ENCODE measurements around the gene GPR108. TPM values are rescaled to one million over a fixed set of nuclear protein-coding genes. Genes with fewer than 3 reads are reported as not detected.
"Not testable (repeated sequence)": the region's sequence is repeated elsewhere in the genome, so short reads cannot be mapped to it uniquely, and the experiment has no call there.

The GPR108 gene
- total RNA-seq, 1 donor from 2014 or later = 108 TPM

- Mint-ChIP-seq H3K27me3 (ENCODE audit: insufficient read depth) (no peaks in the 10 kb centered on the region), H3K27ac (peak overlapping the region; percentile 71), H3K36me3 (ENCODE audit: low read depth) (peaks cover 5% of the 10 kb centered on the region), H3K4me1 (ENCODE audit: low read depth) (peaks cover 61% of the 10 kb centered on the region), H3K4me3 (no peak overlapping the region), H3K9me3 (peaks cover 4% of the 10 kb centered on the region)
- intact Hi-C loops (cut with micrococcal nuclease) = no loop called here
- DNase-seq (ENCODE audit: low spot score) = no peak
Observed at GRCh38 chr19:6769006-6769619, 31.7 kb upstream of the GPR108 start.

DNA sequence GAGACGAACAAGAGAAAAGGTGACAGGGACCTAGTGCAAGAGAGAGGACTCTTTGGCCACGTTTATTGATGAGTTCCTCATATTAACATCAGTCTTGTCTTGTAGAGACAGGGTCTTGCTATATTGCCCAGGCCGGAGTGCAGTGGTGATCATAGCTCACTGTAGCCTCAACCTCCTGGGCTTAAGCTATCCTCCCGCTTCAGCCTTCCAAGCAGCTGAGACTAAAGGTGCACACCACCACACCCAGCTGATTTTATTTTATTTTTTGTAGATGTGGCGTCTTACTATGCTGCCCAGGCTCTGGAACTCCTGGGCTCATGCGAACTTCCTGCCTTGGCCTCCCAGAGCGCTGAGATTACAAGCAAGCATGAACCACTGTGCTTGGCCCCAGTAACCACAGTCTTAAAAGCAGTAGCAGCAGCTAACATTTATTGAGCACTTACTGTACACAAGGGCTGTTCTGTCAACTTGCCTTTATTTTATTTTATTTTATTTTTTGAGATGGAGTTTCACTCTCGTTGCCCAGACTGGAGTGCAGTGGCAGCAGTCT is 30.9 kb upstream of the GPR108 start:
- H3K36me3 Mint-ChIP-seq (ENCODE audit: low read depth) = peaks cover under 1% of the 10 kb centered on the region
- H3K4me1 Mint-ChIP-seq (ENCODE audit: low read depth) = peaks cover 54% of the 10 kb centered on the region
- H3K27ac Mint-ChIP-seq = peak overlapping the region; percentile 89
- peak; percentile 16 for DNase-seq (ENCODE audit: low spot score)
- peaks cover 4% of the 10 kb centered on the region for H3K9me3 Mint-ChIP-seq
- intact Hi-C loops (cut with micrococcal nuclease) = no loop called here
- peak overlapping the region; percentile 88 for H3K4me3 Mint-ChIP-seq
- no peaks in the 10 kb centered on the region for H3K27me3 Mint-ChIP-seq (ENCODE audit: insufficient read depth)

GRCh38 chr19:6767357-6768235 is 30.2 kb upstream of the GPR108 start, which contains the start of gene SH2D3A:
Gene SH2D3A (minus strand): TSS chr19:6767435. CDS start chr19:6763748, 3,687 bp downstream.
- H3K27ac Mint-ChIP-seq = peak within 1 kb of the TSS; percentile 89
- H3K27me3 Mint-ChIP-seq (ENCODE audit: insufficient read depth) = no peaks in the 10 kb centered on the region
- DNase-seq (ENCODE audit: low spot score) = peak; percentile 93
- peaks cover 53% of the 10 kb centered on the region for H3K4me1 Mint-ChIP-seq (ENCODE audit: low read depth)
- intact Hi-C loops (cut with micrococcal nuclease) = loop anchor here (1.0 to 2.0 kb wide), 10 partner anchors 14 to 395 kb away; partner anchors contain the start of genes ALKBH7 and GPR108
- no peaks in the 10 kb centered on the region for H3K36me3 Mint-ChIP-seq (ENCODE audit: low read depth)
- peak within 1 kb of the TSS; percentile 88 for H3K4me3 Mint-ChIP-seq
- peaks cover 4% of the 10 kb centered on the region for H3K9me3 Mint-ChIP-seq

DNA sequence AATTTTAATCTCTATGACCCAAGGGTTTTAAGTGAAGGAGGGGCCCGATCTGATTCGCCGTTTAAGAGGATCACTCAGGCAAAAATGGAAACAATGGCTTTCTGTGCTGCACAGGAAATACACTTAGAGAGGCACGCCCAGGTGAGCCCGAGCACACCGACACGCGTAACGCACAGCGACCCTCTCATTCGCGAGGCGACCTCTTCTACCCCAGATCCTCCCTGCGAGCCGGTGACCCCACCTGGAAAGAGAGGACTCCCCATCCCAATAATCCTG is 29.6 kb upstream of the GPR108 start:
- H3K27ac Mint-ChIP-seq = peak overlapping the region; percentile 87
- peak overlapping the region; percentile 88 for H3K4me3 Mint-ChIP-seq
- intact Hi-C loops (cut with micrococcal nuclease) = loop anchor here (1.0 to 2.0 kb wide), 10 partner anchors 14 to 394 kb away; partner anchors contain the start of genes ALKBH7 and GPR108
- H3K36me3 Mint-ChIP-seq (ENCODE audit: low read depth) = no peaks in the 10 kb centered on the region
- no peak for DNase-seq (ENCODE audit: low spot score)
- H3K4me1 Mint-ChIP-seq (ENCODE audit: low read depth) = peaks cover 48% of the 10 kb centered on the region
- H3K27me3 Mint-ChIP-seq (ENCODE audit: insufficient read depth) = no peaks in the 10 kb centered on the region
- peaks cover 4% of the 10 kb centered on the region for H3K9me3 Mint-ChIP-seq

GRCh38 chr19:6766357-6767080 is 29.1 kb upstream of the GPR108 start:
- Mint-ChIP-seq H3K9me3 (no peaks in the 10 kb centered on the region), H3K4me1 (ENCODE audit: low read depth) (peaks cover 43% of the 10 kb centered on the region), H3K27me3 (ENCODE audit: insufficient read depth) (no peaks in the 10 kb centered on the region), H3K36me3 (ENCODE audit: low read depth) (peaks cover under 1% of the 10 kb centered on the region), H3K4me3 (peak overlapping the region; percentile 88), H3K27ac (peak overlapping the region; percentile 87)
- intact Hi-C loops (cut with micrococcal nuclease) = loop anchor here (1.0 to 2.0 kb wide), 10 partner anchors 13 to 394 kb away; partner anchors contain the start of genes ALKBH7 and GPR108
- no peak for DNase-seq (ENCODE audit: low spot score)

GRCh38 chr19:6765738-6766356 is 28.5 kb upstream of the GPR108 start:
- Mint-ChIP-seq H3K4me1 (ENCODE audit: low read depth) (peaks cover 42% of the 10 kb centered on the region), H3K36me3 (ENCODE audit: low read depth) (peaks cover 6% of the 10 kb centered on the region), H3K9me3 (no peaks in the 10 kb centered on the region), H3K4me3 (peak overlapping the region; percentile 88), H3K27me3 (ENCODE audit: insufficient read depth) (no peaks in the 10 kb centered on the region), H3K27ac (peak overlapping the region; percentile 87)
- intact Hi-C loops (cut with micrococcal nuclease) = loop anchor here (2.0 kb wide), 1 partner anchor 393 kb away; the partner anchor contains the start of gene ALKBH7
- no peak for DNase-seq (ENCODE audit: low spot score)

- H3K27me3 Mint-ChIP-seq (ENCODE audit: insufficient read depth); H3K9me3 Mint-ChIP-seq; intact Hi-C loops (cut with micrococcal nuclease); H3K4me3 Mint-ChIP-seq; H3K27ac Mint-ChIP-seq; DNase-seq (ENCODE audit: low spot score): not testable (repeated sequence)
- Mint-ChIP-seq H3K36me3 (ENCODE audit: low read depth) (peaks cover 18% of the 10 kb centered on the region), H3K4me1 (ENCODE audit: low read depth) (peaks cover 26% of the 10 kb centered on the region)
Observed at GRCh38 chr19:6762253-6762797, 24.9 kb upstream of the GPR108 start.

DNA sequence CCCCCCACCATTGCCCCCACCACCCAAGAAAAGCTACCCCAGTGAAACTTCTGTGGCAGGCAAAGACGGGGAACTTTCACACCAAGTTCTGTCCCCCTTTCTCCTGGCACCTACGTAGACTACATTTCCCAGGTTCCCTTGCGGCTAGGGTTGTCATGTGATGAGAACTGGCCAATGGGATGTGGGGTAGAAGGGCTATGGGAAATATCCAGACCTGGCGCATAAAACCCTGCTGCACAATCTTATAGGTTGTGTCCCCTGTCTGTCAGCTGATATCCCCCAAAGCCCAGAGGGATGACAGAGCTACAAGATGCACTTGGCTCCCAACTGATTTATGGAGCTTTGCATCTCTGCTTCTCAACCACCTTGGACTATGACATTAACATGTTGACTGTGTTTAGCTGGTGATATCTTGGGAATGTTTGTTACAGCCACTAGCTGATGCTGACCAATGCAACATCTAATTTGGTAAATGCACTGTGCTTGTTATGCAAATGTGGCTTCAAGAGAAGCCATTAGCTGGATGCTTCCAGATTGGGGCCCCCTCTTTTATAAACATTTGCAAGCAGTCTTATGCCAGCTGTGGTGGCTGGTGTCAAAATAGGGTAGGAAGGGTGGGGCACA is 23.8 kb upstream of the GPR108 start:
- intact Hi-C loops (cut with micrococcal nuclease) = no loop called here
- no peak overlapping the region for H3K4me3 Mint-ChIP-seq
- no peaks in the 10 kb centered on the region for H3K27me3 Mint-ChIP-seq (ENCODE audit: insufficient read depth)
- no peak for DNase-seq (ENCODE audit: low spot score)
- H3K27ac Mint-ChIP-seq = no peak overlapping the region
- H3K36me3 Mint-ChIP-seq (ENCODE audit: low read depth) = peaks cover 18% of the 10 kb centered on the region
- H3K9me3 Mint-ChIP-seq = no peaks in the 10 kb centered on the region
- peaks cover 16% of the 10 kb centered on the region for H3K4me1 Mint-ChIP-seq (ENCODE audit: low read depth)

DNA sequence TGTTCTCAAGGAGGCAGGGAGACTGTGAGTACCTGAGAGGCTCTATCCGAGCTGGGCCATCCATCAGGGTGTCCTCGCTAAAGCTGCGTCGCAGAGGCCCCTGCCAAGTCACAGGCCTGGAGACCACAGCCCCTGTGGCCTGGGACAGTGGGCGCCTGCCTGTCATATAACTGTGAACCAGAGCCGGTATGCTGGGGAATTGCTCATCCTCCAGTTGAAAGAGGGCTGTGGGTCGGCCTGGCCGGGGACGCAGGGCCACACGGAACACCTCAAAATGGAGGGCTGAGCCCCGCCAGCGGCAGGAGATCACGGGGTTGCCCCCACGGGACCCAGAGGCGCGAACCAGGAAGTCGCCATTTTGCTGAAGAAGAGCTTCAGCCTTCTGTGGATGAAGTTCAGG is 23.2 kb upstream of the GPR108 start:
- no peaks in the 10 kb centered on the region for H3K9me3 Mint-ChIP-seq
- H3K27me3 Mint-ChIP-seq (ENCODE audit: insufficient read depth) = no peaks in the 10 kb centered on the region
- peaks cover 11% of the 10 kb centered on the region for H3K4me1 Mint-ChIP-seq (ENCODE audit: low read depth)
- H3K36me3 Mint-ChIP-seq (ENCODE audit: low read depth) = peaks cover 18% of the 10 kb centered on the region
- no peak overlapping the region for H3K27ac Mint-ChIP-seq
- intact Hi-C loops (cut with micrococcal nuclease) = no loop called here
- DNase-seq (ENCODE audit: low spot score) = no peak
- H3K4me3 Mint-ChIP-seq = no peak overlapping the region

DNA sequence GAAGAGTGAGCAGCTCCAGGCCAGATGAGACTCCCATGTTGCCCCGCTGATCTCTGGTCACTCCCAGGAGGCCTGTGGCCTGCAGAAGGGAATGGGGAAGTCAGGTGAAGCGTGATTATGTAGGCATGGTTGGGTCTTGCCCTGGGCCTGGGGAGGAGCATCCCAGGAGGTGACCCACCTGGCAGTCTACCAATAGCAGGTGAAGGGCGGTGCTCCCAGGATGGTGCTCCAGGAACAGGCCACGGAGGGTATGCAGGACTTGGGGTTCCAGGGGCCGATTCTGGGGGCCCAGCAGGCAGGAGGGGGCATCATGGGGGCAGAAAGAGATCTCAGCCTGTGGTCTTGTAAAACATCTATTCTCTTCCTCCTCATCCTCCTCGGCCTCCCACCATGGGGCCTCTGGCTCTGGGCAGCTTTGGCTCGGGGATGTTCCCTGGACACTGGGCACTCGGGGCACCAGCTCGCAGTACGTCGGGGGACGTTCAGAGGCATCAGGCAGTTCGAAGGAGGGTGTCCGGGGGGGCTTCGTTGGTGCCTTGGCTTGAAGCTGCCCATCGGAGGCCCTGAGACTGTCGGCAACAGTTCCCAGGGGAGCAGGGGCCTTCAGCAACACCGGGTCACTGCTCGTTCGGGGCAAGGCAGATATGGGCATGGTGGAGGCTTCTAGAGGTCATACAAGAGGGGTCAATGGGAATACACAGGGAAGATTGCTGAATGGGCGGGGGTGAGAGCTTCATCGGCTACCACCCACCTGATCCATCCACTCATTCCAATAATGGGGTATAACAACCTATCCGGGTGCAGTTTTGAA is 17.5 kb upstream of the GPR108 start:
- no peak for DNase-seq (ENCODE audit: low spot score)
- Mint-ChIP-seq H3K9me3 (no peaks in the 10 kb centered on the region), H3K27ac (no peak overlapping the region), H3K36me3 (ENCODE audit: low read depth) (peaks cover 24% of the 10 kb centered on the region), H3K4me3 (no peak overlapping the region), H3K4me1 (ENCODE audit: low read depth) (peaks cover 19% of the 10 kb centered on the region), H3K27me3 (ENCODE audit: insufficient read depth) (no peaks in the 10 kb centered on the region)
- intact Hi-C loops (cut with micrococcal nuclease) = no loop called here

DNA sequence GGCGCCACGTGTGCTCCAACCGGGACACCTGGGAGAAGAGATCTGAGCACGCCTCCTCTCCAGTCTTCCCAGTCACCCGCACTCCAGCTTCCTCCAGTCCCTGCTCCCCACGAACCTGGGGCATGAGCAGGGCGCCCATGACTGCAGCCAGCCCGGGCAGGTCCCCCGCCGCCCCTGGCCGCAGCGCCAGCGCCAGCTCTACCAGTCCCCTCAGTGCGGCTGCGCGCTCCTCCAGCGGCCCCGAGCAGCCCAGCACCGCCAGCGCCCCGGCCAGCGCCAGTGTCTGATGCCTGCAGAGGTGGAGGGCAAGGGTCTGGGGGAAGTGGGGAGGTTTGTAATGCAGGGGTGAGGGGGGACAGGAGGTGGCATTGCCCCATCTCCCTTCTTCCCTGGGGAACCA is 16.8 kb upstream of the GPR108 start:
- Mint-ChIP-seq H3K27me3 (ENCODE audit: insufficient read depth) (no peaks in the 10 kb centered on the region), H3K4me3 (no peak overlapping the region), H3K36me3 (ENCODE audit: low read depth) (peaks cover 25% of the 10 kb centered on the region), H3K27ac (no peak overlapping the region), H3K9me3 (no peaks in the 10 kb centered on the region), H3K4me1 (ENCODE audit: low read depth) (peaks cover 19% of the 10 kb centered on the region)
- no peak for DNase-seq (ENCODE audit: low spot score)
- intact Hi-C loops (cut with micrococcal nuclease) = no loop called here

All from activated T-helper 1 cell treated with anti-CD3 and anti-CD28 coated beads, Interleukin-12 subunit alpha, Interleukin-12 subunit beta, Interleukin-2, Interleukin-4 antibody, amounts not matched to agents 30 ng/mL and 10 ng/mL and 1 ng/mL, durations not matched to agents 14 hours and 24 hours and 36 hours (primary cell).